Parathyroid adenoma (tissue), 2 donors: Measurements from ENCODE around the gene RPL32.

Experiments used
- H2AFZ ChIP-seq: fragments of 300-600 bp; sonication (generic); one replicate; pipeline ENCODE4 v1.7.0; 2017; ENCODE audit warnings: antibody characterized with exemption, mild to moderate bottlenecking
- H3K27ac ChIP-seq: fragments of 300-600 bp; sonication (generic); one replicate; pipeline ENCODE4 v1.7.0; 2017
- H3K27me3 ChIP-seq: fragments of 300-600 bp; sonication (generic); one replicate; pipeline ENCODE4 v1.7.0; 2017; ENCODE audit warnings: low read length; ENCODE audit not compliant: control insufficient read depth, insufficient read depth
- H3K36me3 ChIP-seq: fragments of 300-600 bp; sonication (generic); one replicate; pipeline ENCODE4 v1.7.0; 2017; ENCODE audit warnings: low read length; ENCODE audit not compliant: control insufficient read depth, insufficient read depth
- H3K4me1 ChIP-seq: fragments of 300-600 bp; sonication (generic); one replicate; pipeline ENCODE4 v1.7.0; 2017; ENCODE audit warnings: control low read depth
- H3K4me2 ChIP-seq: fragments of 300-600 bp; sonication (generic); one replicate; pipeline ENCODE4 v1.7.0; 2017; ENCODE audit warnings: low read length
- H3K4me3 ChIP-seq: fragments of 300-600 bp; sonication (generic); one replicate; pipeline ENCODE4 v1.7.0; 2017; ENCODE audit warnings: low read depth, low read length
- H3K79me2 ChIP-seq: fragments of 300-600 bp; sonication (generic); one replicate; pipeline ENCODE4 v1.7.0; 2017; ENCODE audit warnings: control low read depth
- H3K9ac ChIP-seq: fragments of 300-600 bp; sonication (generic); one replicate; pipeline ENCODE4 v1.7.0; 2017; ENCODE audit warnings: mild to moderate bottlenecking
- H3K9me3 ChIP-seq: fragments of 300-600 bp; sonication (generic); one replicate; pipeline ENCODE4 v1.7.0; 2017; ENCODE audit warnings: low read length; ENCODE audit not compliant: control insufficient read depth
- CTCF ChIP-seq: fragments of 300-600 bp; sonication (generic); IDR thresholded peaks from one replicate; pipeline ENCODE4 v1.7.0; 2017; ENCODE audit warnings: antibody characterized with exemption, mild to moderate bottlenecking
- donor health status: primary hyperparathyroidism.

RPL32 gene

GRCh38 chr3:12785096-12785495 lies 56.3 kb downstream of the RPL32 start:
- Histone ChIP-seq H3K27ac (no peak overlapping the region), H3K79me2 (no peaks in the 10 kb centered on the region), H2AFZ (no peak overlapping the region), H3K4me2 (no peak overlapping the region), H3K9me3 (no peaks in the 10 kb centered on the region), H3K9ac (no peak overlapping the region), H3K27me3 (no peaks in the 10 kb centered on the region), H3K4me1 (peaks cover 12% of the 10 kb centered on the region), H3K4me3 (no peak overlapping the region), H3K36me3 (no peaks in the 10 kb centered on the region)
- no peak for TF ChIP-seq CTCF
